HFF-Myc (cell line): Measurements from ENCODE around the gene MORN1.

ENCODE experiments used
- DNase-seq: peaks from one replicate; pipeline ENCODE4 v3.0.0-alpha.2; 2011; ENCODE audit warnings: low read depth; ENCODE audit errors: extremely low read depth
- H3K4me3 ChIP-seq: replicated peaks from 2 replicates; pipeline ENCODE4 v1.5.1; 2011; ENCODE audit warnings: low read depth, mild to moderate bottlenecking, control low read depth, low read length
- CTCF ChIP-seq: IDR thresholded peaks from 2 replicates; pipeline ENCODE4 v1.5.1; 2012; ENCODE audit warnings: mild to moderate bottlenecking, low read depth, low read length, control low read depth; ENCODE audit errors: missing control alignments

The MORN1 gene

GRCh38 chr1:2271841-2272655 is 119.3 kb downstream of the MORN1 start:
- DNase-seq, result no peak
- no peak for TF ChIP-seq CTCF
- H3K4me3 ChIP-seq, result no peak overlapping the region
